Measurements from ENCODE around the gene SLC1A4.

DNA sequence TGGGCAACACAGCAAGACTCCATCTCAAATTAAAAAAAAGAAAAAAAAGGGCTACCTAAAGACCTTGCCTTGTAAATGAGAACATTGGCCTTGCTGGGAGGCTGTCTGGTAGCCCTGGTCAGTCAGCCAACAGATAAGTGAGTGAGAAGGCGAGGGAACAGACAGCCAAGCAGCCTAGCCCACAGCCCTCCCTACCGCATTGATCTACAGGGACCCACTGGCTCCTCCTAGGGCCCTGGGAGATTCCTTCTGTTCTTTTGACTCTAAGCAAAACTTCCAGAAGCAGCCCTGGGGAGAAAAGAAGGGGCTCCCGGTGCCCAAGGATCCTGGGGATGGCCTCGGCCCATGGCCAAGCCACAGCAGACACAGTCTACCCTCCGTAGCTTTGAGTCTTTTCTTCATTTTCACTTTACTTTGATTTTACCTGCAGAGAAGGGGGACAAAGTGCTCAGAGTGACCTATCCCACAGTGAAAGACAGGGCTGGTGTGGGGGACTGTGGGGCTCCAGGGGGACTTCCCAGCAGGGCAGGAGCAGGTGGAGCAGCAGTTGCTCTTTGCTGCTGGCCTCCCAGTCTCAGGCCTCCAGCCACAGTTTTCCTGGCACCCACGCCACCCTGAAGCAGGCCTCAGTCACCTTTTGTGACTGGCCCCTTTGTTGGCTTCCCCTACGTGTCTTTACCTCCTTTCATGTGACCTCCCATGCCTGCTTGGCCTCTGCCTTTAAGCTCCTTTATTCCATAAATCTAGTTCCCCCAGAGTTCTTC lies 72.1 kb downstream of the SLC1A4 start:
- TF ChIP-seq POLR2A (IDR thresholded peaks at IDR 0.05): no peak
- TF ChIP-seq, protein P1, sequence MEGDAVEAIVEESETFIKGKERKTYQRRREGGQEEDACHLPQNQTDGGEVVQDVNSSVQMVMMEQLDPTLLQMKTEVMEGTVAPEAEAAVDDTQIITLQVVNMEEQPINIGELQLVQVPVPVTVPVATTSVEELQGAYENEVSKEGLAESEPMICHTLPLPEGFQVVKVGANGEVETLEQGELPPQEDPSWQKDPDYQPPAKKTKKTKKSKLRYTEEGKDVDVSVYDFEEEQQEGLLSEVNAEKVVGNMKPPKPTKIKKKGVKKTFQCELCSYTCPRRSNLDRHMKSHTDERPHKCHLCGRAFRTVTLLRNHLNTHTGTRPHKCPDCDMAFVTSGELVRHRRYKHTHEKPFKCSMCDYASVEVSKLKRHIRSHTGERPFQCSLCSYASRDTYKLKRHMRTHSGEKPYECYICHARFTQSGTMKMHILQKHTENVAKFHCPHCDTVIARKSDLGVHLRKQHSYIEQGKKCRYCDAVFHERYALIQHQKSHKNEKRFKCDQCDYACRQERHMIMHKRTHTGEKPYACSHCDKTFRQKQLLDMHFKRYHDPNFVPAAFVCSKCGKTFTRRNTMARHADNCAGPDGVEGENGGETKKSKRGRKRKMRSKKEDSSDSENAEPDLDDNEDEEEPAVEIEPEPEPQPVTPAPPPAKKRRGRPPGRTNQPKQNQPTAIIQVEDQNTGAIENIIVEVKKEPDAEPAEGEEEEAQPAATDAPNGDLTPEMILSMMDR (IDR thresholded peaks at IDR 0.05): no peak

All from adrenal gland (tissue), 5 donors.